Measurements from ENCODE around the gene MYO1A.
A peak's percentile ranks its signal among the peaks of the same experiment; 100 is the strongest.

MYO1A gene

DNA sequence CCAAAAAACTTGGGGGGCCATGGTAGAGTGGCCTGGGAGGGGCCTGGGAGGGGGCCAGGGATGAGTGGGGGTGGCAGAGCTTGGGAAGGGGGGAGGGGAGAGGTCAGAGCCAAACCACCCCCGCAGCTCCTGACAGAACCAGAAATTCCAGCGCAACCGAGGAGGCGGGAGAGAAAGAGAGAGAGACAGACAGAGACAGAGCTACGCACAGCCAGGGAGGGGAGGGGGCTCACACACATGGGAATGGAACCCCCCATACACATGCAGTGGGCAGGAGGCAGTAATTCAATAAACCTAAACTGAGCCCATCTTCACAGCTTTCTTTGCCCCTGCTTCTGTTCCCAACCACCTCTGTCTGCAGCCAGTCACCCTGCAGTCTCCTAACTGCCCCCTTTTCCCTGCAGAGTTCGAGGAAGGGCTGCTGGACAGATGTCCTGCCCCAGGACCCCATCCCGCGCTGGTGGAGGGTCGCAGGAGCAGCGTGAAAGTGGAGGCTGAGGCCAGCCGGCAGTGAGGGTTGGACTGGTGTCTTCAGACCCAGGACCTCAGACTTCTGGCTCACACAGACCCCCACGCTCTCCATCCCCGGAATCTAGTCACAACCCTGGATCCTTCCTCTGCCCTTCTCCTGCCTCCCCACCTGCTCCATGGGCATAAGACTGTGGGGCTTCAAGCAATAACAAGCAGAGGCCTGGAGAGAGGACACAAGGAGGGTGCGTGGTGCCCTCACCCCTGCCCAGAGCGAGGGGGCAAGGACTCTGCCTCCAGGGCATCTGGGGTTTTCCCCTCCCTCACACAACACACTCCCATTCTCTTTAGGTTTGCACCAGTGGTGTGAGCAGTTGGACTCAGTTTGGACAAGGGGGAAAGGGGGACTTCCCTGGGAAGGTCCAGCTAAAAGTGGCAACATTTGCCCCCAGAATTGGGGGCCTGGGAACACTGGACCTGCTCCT, 44.6 kb upstream of the MYO1A start:
- H3K9ac ChIP-seq (ENCODE audit: low read length): no peak overlapping the region
- no peaks in the 10 kb centered on the region for H3K79me2 ChIP-seq (ENCODE audit: low read length)
- no peak overlapping the region for H2AFZ ChIP-seq (ENCODE audit: low read length)
- no peak overlapping the region for H3K4me2 ChIP-seq (ENCODE audit: low read depth, low read length)
- H3K9me3 ChIP-seq (replicated peaks; ENCODE audit: insufficient read depth, low read length): no peaks in the 10 kb centered on the region
- no peaks in the 10 kb centered on the region for H3K36me3 ChIP-seq (replicated peaks; ENCODE audit: insufficient read depth, low read length)
- no peaks in the 10 kb centered on the region for H3K4me1 ChIP-seq (ENCODE audit: low read length)
- no peaks in the 10 kb centered on the region for H3F3A ChIP-seq (ENCODE audit: insufficient read depth, low read length)
- no peaks in the 10 kb centered on the region for H3K9me2 ChIP-seq (replicated peaks; ENCODE audit: insufficient read depth, low read length)
- no peaks in the 10 kb centered on the region for H4K20me1 ChIP-seq (ENCODE audit: insufficient read depth, low read length)
- TF ChIP-seq EZH2phosphoT487 (IDR thresholded peaks at IDR 0.05; ENCODE audit: low read length): no peak
- TF ChIP-seq EZH2 (optimal IDR thresholded peaks at IDR 0.05; ENCODE audit: low read depth, low read length): no peak
- no peak overlapping the region for H3K27ac ChIP-seq (ENCODE audit: low read length)
- no peak for DNase-seq
- no peaks in the 10 kb centered on the region for H3K27me3 ChIP-seq (replicated peaks; ENCODE audit: insufficient read depth, low read length)
- no peak overlapping the region for H3K4me3 ChIP-seq (ENCODE audit: low read length)

DNA sequence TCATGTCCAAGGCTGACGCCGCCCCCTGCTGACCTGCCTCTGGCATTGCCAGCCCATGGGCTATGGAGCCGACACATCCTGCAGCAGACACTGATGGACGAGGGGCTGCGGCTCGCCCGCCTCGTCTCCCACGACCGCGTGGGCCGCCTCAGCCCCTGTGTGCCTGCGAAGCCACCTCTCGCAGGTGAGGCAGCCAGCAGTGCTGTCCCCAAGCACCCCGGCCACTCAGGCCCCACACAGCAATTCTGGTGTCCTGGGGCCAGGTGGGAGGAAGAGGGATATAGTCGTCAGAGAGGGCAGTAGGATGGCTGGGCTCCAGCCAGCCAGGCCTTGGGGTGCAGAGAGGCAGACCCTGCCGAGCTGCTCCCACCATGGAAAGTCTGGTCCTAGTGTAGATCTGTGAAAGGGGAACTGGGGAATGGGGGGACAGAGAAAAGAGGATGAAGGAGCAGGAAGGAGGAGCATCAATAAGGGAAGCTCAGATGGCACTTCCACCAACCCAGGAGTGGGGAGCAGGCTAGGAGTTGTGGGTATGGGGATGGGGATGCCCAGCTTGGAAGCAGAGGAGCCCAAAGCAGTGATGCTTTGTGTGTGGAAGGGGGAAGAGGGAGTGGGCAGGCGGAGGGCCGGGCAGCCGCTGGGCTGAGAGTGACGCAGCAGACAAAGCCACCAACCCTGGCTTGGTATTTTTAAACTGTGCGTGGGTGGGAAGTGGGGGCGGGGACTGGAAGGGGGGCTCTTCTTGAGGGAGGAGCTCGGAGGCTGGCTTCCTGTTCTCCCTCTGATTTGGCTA, 43.7 kb upstream of the MYO1A start:
- H3K9me2 ChIP-seq (replicated peaks; ENCODE audit: insufficient read depth, low read length): no peaks in the 10 kb centered on the region
- no peaks in the 10 kb centered on the region for H3K79me2 ChIP-seq (ENCODE audit: low read length)
- no peak overlapping the region for H2AFZ ChIP-seq (ENCODE audit: low read length)
- H4K20me1 ChIP-seq (ENCODE audit: insufficient read depth, low read length): no peaks in the 10 kb centered on the region
- DNase-seq: peak; percentile 29
- H3K27me3 ChIP-seq (replicated peaks; ENCODE audit: insufficient read depth, low read length): no peaks in the 10 kb centered on the region
- H3K4me2 ChIP-seq (ENCODE audit: low read depth, low read length): no peak overlapping the region
- no peak overlapping the region for H3K4me3 ChIP-seq (ENCODE audit: low read length)
- H3F3A ChIP-seq (ENCODE audit: insufficient read depth, low read length): no peaks in the 10 kb centered on the region
- H3K36me3 ChIP-seq (replicated peaks; ENCODE audit: insufficient read depth, low read length): no peaks in the 10 kb centered on the region
- no peaks in the 10 kb centered on the region for H3K9me3 ChIP-seq (replicated peaks; ENCODE audit: insufficient read depth, low read length)
- no peak overlapping the region for H3K9ac ChIP-seq (ENCODE audit: low read length)
- H3K27ac ChIP-seq (ENCODE audit: low read length): no peak overlapping the region
- H3K4me1 ChIP-seq (ENCODE audit: low read length): no peaks in the 10 kb centered on the region
- TF ChIP-seq, protein P1, sequence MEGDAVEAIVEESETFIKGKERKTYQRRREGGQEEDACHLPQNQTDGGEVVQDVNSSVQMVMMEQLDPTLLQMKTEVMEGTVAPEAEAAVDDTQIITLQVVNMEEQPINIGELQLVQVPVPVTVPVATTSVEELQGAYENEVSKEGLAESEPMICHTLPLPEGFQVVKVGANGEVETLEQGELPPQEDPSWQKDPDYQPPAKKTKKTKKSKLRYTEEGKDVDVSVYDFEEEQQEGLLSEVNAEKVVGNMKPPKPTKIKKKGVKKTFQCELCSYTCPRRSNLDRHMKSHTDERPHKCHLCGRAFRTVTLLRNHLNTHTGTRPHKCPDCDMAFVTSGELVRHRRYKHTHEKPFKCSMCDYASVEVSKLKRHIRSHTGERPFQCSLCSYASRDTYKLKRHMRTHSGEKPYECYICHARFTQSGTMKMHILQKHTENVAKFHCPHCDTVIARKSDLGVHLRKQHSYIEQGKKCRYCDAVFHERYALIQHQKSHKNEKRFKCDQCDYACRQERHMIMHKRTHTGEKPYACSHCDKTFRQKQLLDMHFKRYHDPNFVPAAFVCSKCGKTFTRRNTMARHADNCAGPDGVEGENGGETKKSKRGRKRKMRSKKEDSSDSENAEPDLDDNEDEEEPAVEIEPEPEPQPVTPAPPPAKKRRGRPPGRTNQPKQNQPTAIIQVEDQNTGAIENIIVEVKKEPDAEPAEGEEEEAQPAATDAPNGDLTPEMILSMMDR (IDR thresholded peaks at IDR 0.05; ENCODE audit: low read length): peak; percentile 62
- TF ChIP-seq EZH2phosphoT487 (IDR thresholded peaks at IDR 0.05; ENCODE audit: low read length) (no peak), EZH2 (optimal IDR thresholded peaks at IDR 0.05; ENCODE audit: low read depth, low read length) (no peak)

DNA sequence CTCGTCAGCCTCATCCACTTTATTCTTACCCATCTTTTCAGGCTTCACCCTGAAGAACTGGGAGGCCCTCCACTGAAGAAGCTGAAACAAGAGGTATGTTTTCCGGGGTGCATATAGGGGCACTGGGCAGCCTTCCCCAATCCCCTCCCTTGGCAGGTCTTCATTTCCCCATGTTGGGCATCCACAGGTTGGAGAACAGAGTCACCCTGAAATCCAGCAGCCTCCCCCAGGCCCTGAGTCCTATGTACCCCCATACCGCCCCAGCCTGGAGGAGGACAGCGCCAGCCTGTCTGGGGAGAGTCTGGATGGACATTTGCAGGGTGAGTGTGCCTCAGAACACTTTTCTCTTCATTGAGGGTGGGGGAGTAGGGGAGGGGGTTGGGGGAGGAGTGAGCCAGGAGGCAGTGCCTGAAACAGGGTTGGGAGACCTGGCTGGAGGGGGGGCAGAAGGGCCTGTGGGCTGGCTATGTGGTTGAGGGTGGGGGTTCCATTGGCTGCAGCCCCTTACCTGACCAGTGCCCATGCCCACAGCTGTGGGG, 43.0 kb upstream of the MYO1A start:
- Histone ChIP-seq H3K36me3 (replicated peaks; ENCODE audit: insufficient read depth, low read length) (no peaks in the 10 kb centered on the region), H3K27ac (ENCODE audit: low read length) (no peak overlapping the region)

More for the DNA sequence above, 43.0 kb upstream of the MYO1A start:
- Histone ChIP-seq H4K20me1 (ENCODE audit: insufficient read depth, low read length) (no peaks in the 10 kb centered on the region), H3F3A (ENCODE audit: insufficient read depth, low read length) (peaks cover 5% of the 10 kb centered on the region), H3K4me1 (ENCODE audit: low read length) (no peaks in the 10 kb centered on the region), H3K27me3 (replicated peaks; ENCODE audit: insufficient read depth, low read length) (no peaks in the 10 kb centered on the region), H3K4me3 (ENCODE audit: low read length) (no peak overlapping the region), H3K9me3 (replicated peaks; ENCODE audit: insufficient read depth, low read length) (no peaks in the 10 kb centered on the region), H3K9me2 (replicated peaks; ENCODE audit: insufficient read depth, low read length) (no peaks in the 10 kb centered on the region), H2AFZ (ENCODE audit: low read length) (no peak overlapping the region), H3K4me2 (ENCODE audit: low read depth, low read length) (no peak overlapping the region), H3K9ac (ENCODE audit: low read length) (no peak overlapping the region), H3K79me2 (ENCODE audit: low read length) (no peaks in the 10 kb centered on the region)
- no peak for DNase-seq
- no peak for TF ChIP-seq EZH2 (optimal IDR thresholded peaks at IDR 0.05; ENCODE audit: low read depth, low read length)
- TF ChIP-seq EZH2phosphoT487 (IDR thresholded peaks at IDR 0.05; ENCODE audit: low read length): no peak
- TF ChIP-seq, protein P1 (IDR thresholded peaks at IDR 0.05; ENCODE audit: low read length): no peak

Data from MM.1S (cell line).